ENCODE results near the gene FYN. TPM values are rescaled to one million over a fixed set of nuclear protein-coding genes. Genes with fewer than 3 reads are reported as not detected.

The FYN gene
- polyA plus RNA-seq, 1 experiment, result 55.1 TPM

DNA sequence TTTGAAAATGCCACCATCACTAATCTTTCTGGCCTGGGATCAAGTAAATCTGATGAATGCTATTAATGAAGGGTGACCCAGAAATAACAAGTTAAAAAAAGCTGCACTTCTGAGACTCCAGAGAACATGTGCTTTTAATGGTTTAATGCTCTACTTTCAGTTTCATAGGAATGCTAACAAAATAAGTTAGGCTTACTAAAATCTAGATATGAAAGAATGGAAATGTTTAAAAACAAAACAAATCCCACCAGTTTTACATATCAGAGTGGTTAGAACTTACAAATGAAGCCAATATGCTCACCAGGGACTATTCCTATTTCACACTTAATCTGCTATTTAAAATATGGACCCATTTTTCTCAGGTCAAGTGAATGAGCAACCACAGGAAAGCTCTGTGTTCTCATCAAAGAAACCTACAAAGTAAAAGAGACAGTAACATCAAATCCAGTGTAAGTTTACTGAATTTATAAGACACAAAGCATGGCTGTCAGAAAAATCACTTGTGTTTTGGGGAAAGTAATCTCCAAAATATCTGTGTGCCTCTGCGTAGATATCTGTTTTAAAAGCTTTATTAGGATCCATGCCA is 40.3 kb downstream of the FYN start:
- H3K27me3 ChIP-seq (ENCODE audit: control insufficient read depth, insufficient read depth, low read length), result no peaks in the 10 kb centered on the region
- ChIA-PET POLR2A (no interaction called here), CTCF (interaction anchor here (0.8 kb wide), 1 partner anchor 139 kb away, joined by 3 read pairs; no protein-coding TSS in a partner anchor)
- 0 out of 2 replicates have a peak, but pooled peaks cover 1% of the 10 kb centered on the region for H3K36me3 ChIP-seq (ENCODE audit: control insufficient read depth, insufficient read depth, low read length)
- H3K4me3 ChIP-seq (ENCODE audit: low read depth, low read length), result no peak overlapping the region
- TF ChIP-seq, protein P1, sequence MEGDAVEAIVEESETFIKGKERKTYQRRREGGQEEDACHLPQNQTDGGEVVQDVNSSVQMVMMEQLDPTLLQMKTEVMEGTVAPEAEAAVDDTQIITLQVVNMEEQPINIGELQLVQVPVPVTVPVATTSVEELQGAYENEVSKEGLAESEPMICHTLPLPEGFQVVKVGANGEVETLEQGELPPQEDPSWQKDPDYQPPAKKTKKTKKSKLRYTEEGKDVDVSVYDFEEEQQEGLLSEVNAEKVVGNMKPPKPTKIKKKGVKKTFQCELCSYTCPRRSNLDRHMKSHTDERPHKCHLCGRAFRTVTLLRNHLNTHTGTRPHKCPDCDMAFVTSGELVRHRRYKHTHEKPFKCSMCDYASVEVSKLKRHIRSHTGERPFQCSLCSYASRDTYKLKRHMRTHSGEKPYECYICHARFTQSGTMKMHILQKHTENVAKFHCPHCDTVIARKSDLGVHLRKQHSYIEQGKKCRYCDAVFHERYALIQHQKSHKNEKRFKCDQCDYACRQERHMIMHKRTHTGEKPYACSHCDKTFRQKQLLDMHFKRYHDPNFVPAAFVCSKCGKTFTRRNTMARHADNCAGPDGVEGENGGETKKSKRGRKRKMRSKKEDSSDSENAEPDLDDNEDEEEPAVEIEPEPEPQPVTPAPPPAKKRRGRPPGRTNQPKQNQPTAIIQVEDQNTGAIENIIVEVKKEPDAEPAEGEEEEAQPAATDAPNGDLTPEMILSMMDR (IDR thresholded peaks at IDR 0.05; ENCODE audit: insufficient read depth, low read depth, low read length), result no peak
- DNase-seq (ENCODE audit: low read depth), result no peak

DNA sequence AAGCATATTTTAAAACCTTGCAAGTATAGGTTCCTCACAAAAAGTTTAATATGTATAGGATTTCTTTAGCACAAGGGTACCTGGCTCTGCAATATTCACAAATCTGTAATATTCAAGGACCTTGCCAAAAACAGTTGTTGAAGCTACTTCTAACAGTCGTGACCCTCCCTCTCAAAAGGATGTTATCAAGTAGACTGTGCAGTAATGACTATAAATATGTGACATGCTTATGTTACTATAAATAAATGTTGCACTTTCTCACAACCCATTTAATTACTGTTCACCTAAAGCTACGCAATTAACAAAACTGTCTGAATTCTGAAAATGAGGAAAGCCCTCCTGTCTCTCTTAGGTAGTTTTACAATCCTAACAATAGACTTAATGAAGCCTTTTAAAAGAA is 41.8 kb downstream of the FYN start:
- ChIA-PET CTCF (interaction anchor here (1.1 kb wide), 1 partner anchor 166 kb away, joined by 3 read pairs; no protein-coding TSS in a partner anchor), POLR2A (no interaction called here)
- Histone ChIP-seq H3K27me3 (ENCODE audit: control insufficient read depth, insufficient read depth, low read length) (no peaks in the 10 kb centered on the region), H3K36me3 (ENCODE audit: control insufficient read depth, insufficient read depth, low read length) (0 out of 2 replicates have a peak, but pooled peaks cover 1% of the 10 kb centered on the region), H3K4me3 (ENCODE audit: low read depth, low read length) (no peak overlapping the region)
- TF ChIP-seq, protein P1 (IDR thresholded peaks at IDR 0.05; ENCODE audit: insufficient read depth, low read depth, low read length), result no peak
- DNase-seq (ENCODE audit: low read depth), result no peak

DNA sequence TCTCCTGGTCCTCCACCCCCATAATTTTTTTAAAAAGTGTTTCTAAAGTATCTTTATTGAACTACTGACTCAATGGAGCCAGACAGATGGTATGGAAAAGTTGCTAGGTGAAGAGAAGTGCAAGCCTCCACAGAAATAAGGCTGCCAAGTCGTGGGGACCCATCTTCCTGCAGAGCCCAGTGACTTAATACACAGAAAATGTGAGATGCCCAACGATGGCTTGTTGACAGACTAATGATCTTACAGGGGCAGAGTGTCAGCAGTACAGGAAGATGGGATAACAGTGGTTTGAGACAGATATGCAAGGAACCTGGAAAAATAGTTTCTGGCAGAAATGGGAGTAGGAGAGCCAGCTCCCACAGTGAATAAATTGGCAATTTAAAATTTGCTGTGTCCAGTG is 43.3 kb downstream of the FYN start:
- ChIA-PET CTCF (interaction anchor here (0.7 to 1.6 kb wide), 2 partner anchors 11 to 20 kb away, joined by 3 to 5 read pairs; no protein-coding TSS in a partner anchor), POLR2A (no interaction called here)
- Histone ChIP-seq H3K36me3 (ENCODE audit: control insufficient read depth, insufficient read depth, low read length) (0 out of 2 replicates have a peak, but pooled peaks cover 1% of the 10 kb centered on the region), H3K4me3 (ENCODE audit: low read depth, low read length) (no peak overlapping the region), H3K27me3 (ENCODE audit: control insufficient read depth, insufficient read depth, low read length) (no peaks in the 10 kb centered on the region)
- DNase-seq (ENCODE audit: low read depth), result no peak
- TF ChIP-seq, protein P1 (IDR thresholded peaks at IDR 0.05; ENCODE audit: insufficient read depth, low read depth, low read length), result no peak

DNA sequence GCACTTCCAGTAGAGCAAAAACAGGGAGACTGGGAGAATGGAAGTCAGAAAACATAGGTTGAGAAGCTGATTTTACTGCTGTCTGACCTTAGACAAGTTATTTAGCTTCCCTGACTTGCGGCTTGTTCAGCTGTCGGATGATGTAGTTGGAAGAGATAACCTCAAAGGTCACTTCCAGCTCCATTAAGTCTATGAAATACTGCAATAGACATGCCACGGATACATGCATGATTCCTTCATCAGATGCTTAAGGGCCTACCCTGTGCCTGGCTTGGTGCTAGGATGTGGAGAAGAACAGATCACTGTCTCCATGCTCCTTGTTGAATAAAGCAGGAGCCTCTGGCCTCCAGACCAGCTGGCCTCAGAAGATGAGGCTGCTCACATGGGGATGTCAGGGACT is 43.7 kb downstream of the FYN start:
- ChIA-PET POLR2A (no interaction called here), CTCF (interaction anchor here (0.7 to 1.6 kb wide), 2 partner anchors 11 to 21 kb away, joined by 3 to 5 read pairs; no protein-coding TSS in a partner anchor)
- TF ChIP-seq, protein P1 (IDR thresholded peaks at IDR 0.05; ENCODE audit: insufficient read depth, low read depth, low read length), result no peak
- H3K4me3 ChIP-seq (ENCODE audit: low read depth, low read length), result no peak overlapping the region
- H3K36me3 ChIP-seq (ENCODE audit: control insufficient read depth, insufficient read depth, low read length), result 0 out of 2 replicates have a peak, but pooled peaks cover 1% of the 10 kb centered on the region
- no peaks in the 10 kb centered on the region for H3K27me3 ChIP-seq (ENCODE audit: control insufficient read depth, insufficient read depth, low read length)
- DNase-seq (ENCODE audit: low read depth), result no peak

DNA sequence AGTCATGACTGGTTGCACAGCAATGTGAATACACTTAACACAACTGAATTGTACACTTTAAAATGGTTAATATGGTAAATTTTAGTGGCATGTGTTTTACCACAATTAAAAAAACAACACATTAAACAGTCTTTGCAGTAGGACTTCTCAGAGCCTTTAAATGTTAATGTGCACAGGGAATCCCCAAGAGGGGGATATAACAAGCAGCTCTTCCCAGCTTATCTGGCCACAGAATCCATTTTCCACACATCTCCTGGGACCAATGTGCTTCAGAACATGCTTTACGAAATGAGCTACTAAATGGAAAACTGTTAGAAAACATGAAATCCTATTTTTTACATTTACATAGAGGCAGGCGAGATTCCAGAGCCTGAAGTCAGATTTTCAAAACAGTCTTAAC is 44.4 kb downstream of the FYN start:
- TF ChIP-seq, protein P1 (IDR thresholded peaks at IDR 0.05; ENCODE audit: insufficient read depth, low read depth, low read length), result no peak
- POLR2A ChIA-PET, result no interaction called here
- Histone ChIP-seq H3K4me3 (ENCODE audit: low read depth, low read length) (no peak overlapping the region), H3K36me3 (ENCODE audit: control insufficient read depth, insufficient read depth, low read length) (no peaks in the 10 kb centered on the region), H3K27me3 (ENCODE audit: control insufficient read depth, insufficient read depth, low read length) (no peaks in the 10 kb centered on the region)
- DNase-seq (ENCODE audit: low read depth), result no peak
- CTCF ChIA-PET, result no interaction called here

Measured in BJ (cell line).